ENCODE results near the gene PEX11G. TPM values are rescaled to one million over a fixed set of nuclear protein-coding genes. Genes with fewer than 3 reads are reported as not detected.
"Not testable (repeated sequence)": the region's sequence is repeated elsewhere in the genome, so short reads cannot be mapped to it uniquely, and the experiment has no call there.

PEX11G gene
- total RNA-seq, 1 experiment from 2014 or later: 2.9 TPM

- ATAC-seq: no peak
- POLR2A ChIA-PET: no interaction called here
These were observed 53.2 kb downstream of the PEX11G start for GRCh38 chr19:7435586-7435985.

GRCh38 chr19:7434391-7434790, 54.4 kb downstream of the PEX11G start:
- Histone ChIP-seq H3K4me1 (ENCODE audit: control insufficient read depth, insufficient read depth, low read length) (no peaks in the 10 kb centered on the region), H3K27ac (ENCODE audit: low read length) (no peak overlapping the region), H3K9me3 (ENCODE audit: control insufficient read depth, insufficient read depth, low read depth, low read length) (no peaks in the 10 kb centered on the region), H3K4me3 (ENCODE audit: low read depth in 2 of 2, low read length in 2 of 2) (no peak overlapping the region), H3K36me3 (ENCODE audit: control insufficient read depth, insufficient read depth, low read length) (no peaks in the 10 kb centered on the region), H3K27me3 (ENCODE audit: control insufficient read depth, insufficient read depth, low read length) (no peaks in the 10 kb centered on the region)
- intact Hi-C loops (cut with micrococcal nuclease; ENCODE audit: unreplicated experiment): no loop called here
- TF ChIP-seq POLR2AphosphoS5 (IDR thresholded peaks at IDR 0.05; ENCODE audit: low read depth, low read length) (no peak), TCF7L2 (IDR thresholded peaks at IDR 0.05; ENCODE audit: low read depth, low read length) (no peak), SIN3A (IDR thresholded peaks at IDR 0.05; ENCODE audit: borderline replicate concordance, insufficient read depth, low read depth, low read length) (no peak), CTCF (IDR thresholded peaks at IDR 0.05) (no peak)
- TF ChIP-seq, protein P1, sequence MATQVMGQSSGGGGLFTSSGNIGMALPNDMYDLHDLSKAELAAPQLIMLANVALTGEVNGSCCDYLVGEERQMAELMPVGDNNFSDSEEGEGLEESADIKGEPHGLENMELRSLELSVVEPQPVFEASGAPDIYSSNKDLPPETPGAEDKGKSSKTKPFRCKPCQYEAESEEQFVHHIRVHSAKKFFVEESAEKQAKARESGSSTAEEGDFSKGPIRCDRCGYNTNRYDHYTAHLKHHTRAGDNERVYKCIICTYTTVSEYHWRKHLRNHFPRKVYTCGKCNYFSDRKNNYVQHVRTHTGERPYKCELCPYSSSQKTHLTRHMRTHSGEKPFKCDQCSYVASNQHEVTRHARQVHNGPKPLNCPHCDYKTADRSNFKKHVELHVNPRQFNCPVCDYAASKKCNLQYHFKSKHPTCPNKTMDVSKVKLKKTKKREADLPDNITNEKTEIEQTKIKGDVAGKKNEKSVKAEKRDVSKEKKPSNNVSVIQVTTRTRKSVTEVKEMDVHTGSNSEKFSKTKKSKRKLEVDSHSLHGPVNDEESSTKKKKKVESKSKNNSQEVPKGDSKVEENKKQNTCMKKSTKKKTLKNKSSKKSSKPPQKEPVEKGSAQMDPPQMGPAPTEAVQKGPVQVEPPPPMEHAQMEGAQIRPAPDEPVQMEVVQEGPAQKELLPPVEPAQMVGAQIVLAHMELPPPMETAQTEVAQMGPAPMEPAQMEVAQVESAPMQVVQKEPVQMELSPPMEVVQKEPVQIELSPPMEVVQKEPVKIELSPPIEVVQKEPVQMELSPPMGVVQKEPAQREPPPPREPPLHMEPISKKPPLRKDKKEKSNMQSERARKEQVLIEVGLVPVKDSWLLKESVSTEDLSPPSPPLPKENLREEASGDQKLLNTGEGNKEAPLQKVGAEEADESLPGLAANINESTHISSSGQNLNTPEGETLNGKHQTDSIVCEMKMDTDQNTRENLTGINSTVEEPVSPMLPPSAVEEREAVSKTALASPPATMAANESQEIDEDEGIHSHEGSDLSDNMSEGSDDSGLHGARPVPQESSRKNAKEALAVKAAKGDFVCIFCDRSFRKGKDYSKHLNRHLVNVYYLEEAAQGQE (IDR thresholded peaks at IDR 0.05; ENCODE audit: insufficient read depth in 1 of 2, low read depth in 2 of 2, low read length in 1 of 2): no peak
- ATAC-seq (no peak), DNase-seq (ENCODE audit: low read depth, low spot score) (no peak)
- ChIA-PET CTCF (interaction anchor here (0.6 kb wide), 1 partner anchor 1713 kb away, joined by 6 read pairs; no protein-coding TSS in a partner anchor), POLR2A (interaction anchor here (0.5 to 0.6 kb wide), 2 partner anchors 20 to 171 kb away, joined by 3 read pairs; no protein-coding TSS in a partner anchor)
- BruUV-seq (replicated peaks): no TSS peak
- in situ Hi-C loops (cut with HindIII; ENCODE audit: low pct_unique_long_range_greater_than_20kb, low sequenced_read_pairs): no loop called here

More at GRCh38 chr19:7435586-7435985, 53.2 kb downstream of the PEX11G start:
- in situ Hi-C loops (cut with HindIII; ENCODE audit: low pct_unique_long_range_greater_than_20kb, low sequenced_read_pairs) (no loop called here), intact Hi-C loops (cut with micrococcal nuclease; ENCODE audit: unreplicated experiment) (no loop called here)
- H3K4me3 ChIP-seq (ENCODE audit: low read depth in 2 of 2, low read length in 2 of 2): no peak overlapping the region
- no TSS peak for BruUV-seq (replicated peaks)
- no peak for DNase-seq (ENCODE audit: low read depth, low spot score)
- TF ChIP-seq TCF7L2 (IDR thresholded peaks at IDR 0.05; ENCODE audit: low read depth, low read length) (no peak), CTCF (IDR thresholded peaks at IDR 0.05) (no peak), SIN3A (IDR thresholded peaks at IDR 0.05; ENCODE audit: borderline replicate concordance, insufficient read depth, low read depth, low read length) (no peak), POLR2AphosphoS5 (IDR thresholded peaks at IDR 0.05; ENCODE audit: low read depth, low read length) (no peak)
- TF ChIP-seq, protein P1 (IDR thresholded peaks at IDR 0.05; ENCODE audit: insufficient read depth in 1 of 2, low read depth in 2 of 2, low read length in 1 of 2): no peak
- no peaks in the 10 kb centered on the region for H3K9me3 ChIP-seq (ENCODE audit: control insufficient read depth, insufficient read depth, low read depth, low read length)
- H3K27me3 ChIP-seq (ENCODE audit: control insufficient read depth, insufficient read depth, low read length): no peaks in the 10 kb centered on the region
- H3K27ac ChIP-seq (ENCODE audit: low read length): no peak overlapping the region
- CTCF ChIA-PET: no interaction called here
- H3K4me1 ChIP-seq (ENCODE audit: control insufficient read depth, insufficient read depth, low read length): no peaks in the 10 kb centered on the region
- H3K36me3 ChIP-seq (ENCODE audit: control insufficient read depth, insufficient read depth, low read length): no peaks in the 10 kb centered on the region

DNA sequence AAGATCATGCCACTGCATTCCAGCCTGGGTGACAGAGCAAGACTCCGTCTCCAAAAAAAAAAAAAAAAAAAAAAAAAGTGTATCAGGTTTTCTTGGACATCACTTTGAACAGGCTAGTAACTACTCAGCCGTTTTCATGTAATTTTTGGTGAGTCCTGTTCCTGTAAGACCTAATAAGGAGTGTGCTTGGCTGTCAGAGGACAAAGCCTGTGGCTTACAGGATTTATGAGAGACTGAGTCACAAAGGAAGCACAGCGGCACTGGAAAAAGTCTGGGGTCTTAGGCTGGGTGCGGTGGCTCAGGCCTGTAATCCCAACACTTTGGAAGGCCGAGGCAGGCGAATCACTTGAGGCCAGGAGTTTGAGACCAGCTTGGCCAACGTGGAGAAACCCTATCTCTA, 55.4 kb downstream of the PEX11G start:
- intact Hi-C loops (cut with micrococcal nuclease; ENCODE audit: unreplicated experiment); in situ Hi-C loops (cut with HindIII; ENCODE audit: low pct_unique_long_range_greater_than_20kb, low sequenced_read_pairs); CTCF ChIA-PET; H3K4me3 ChIP-seq (ENCODE audit: low read depth in 2 of 2, low read length in 2 of 2); H3K4me1 ChIP-seq (ENCODE audit: control insufficient read depth, insufficient read depth, low read length); H3K27me3 ChIP-seq (ENCODE audit: control insufficient read depth, insufficient read depth, low read length); H3K27ac ChIP-seq (ENCODE audit: low read length); ATAC-seq; DNase-seq (ENCODE audit: low read depth, low spot score); H3K36me3 ChIP-seq (ENCODE audit: control insufficient read depth, insufficient read depth, low read length); BruUV-seq (replicated peaks); H3K9me3 ChIP-seq (ENCODE audit: control insufficient read depth, insufficient read depth, low read depth, low read length): not testable (repeated sequence)
- POLR2A ChIA-PET: interaction anchor here (0.6 kb wide), 1 partner anchor 393 kb away, joined by 15 read pairs; no protein-coding TSS in a partner anchor
